Measurements from ENCODE around the gene SLC49A4.

SLC49A4 gene

DNA sequence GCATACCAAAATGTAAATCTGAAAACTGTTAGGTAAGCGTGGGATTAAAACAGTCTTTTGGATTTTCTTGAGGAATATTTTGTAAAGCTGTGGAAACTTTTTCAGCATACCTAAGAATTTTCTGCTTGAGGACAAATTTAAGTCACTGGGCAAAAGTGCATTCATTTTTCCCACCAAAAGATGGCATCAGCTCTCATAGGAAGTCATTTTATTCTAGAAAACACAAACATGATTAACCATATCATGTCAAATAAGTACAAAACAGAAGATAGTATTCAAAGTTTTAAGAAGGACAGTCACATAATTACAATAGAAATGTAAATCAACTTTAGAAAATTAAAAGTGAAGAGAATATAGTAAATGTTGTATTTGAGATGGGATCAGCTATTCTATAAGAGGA lies 63.5 kb downstream of the SLC49A4 start:
- DNase-seq (ENCODE audit: low read depth in 2 of 2), result no peak

DNA sequence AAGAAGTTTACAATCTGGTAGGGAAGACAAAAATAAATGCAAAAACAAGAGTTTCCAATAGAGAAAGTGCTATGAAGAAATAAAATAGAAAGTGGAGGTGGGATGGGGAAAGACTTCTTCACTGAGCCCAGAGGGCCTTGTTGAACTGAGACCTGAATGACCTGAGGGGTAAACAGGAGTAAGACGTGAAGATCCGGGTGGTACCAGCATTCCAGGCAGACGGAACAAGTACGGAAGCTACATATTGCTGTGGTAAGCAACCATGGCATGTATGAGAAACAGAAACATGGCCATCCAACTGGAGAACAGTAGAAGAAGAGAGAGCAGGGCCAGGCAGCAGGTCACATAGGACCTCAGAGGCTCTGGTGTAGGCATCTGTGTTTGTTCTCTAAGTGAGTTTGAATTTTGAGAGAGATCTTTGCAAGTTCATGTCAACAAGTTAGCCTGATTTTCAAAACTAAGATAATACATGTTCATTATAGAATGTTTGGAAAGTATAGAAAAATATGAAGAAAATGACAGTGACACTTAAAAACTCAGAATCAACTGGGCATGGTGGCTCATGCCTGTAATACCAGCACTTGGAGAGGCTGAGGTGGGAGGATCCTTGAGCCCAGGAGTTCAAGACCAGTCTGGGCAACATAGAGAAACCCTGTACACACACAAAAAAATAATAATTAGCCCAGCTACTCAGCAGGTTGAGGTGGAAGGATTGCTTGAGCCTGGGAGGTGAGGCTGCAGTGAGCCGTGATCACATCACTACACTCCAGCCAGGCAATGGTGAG lies 64.3 kb downstream of the SLC49A4 start:
- DNase-seq (ENCODE audit: low read depth in 2 of 2), result no peak

DNA sequence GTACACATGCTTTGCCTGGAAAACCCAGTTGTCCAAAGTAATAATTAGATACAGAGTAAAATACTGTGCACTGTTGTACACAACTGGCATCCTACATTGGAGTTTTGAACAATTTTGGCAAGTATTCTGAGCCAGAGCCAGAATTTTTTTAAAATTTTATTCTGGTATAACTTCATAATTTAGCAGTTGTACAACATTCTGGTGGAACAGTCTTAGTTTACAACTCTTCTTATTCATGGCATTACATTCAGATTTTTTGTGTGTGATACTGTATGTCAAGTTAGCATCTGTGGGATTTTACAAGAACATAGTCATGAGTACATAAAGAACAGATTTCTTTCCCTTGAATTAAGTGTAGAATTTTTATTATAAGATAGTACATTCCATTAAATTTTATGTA lies 67.5 kb downstream of the SLC49A4 start:
- no peak for DNase-seq (ENCODE audit: low read depth in 2 of 2)

DNA sequence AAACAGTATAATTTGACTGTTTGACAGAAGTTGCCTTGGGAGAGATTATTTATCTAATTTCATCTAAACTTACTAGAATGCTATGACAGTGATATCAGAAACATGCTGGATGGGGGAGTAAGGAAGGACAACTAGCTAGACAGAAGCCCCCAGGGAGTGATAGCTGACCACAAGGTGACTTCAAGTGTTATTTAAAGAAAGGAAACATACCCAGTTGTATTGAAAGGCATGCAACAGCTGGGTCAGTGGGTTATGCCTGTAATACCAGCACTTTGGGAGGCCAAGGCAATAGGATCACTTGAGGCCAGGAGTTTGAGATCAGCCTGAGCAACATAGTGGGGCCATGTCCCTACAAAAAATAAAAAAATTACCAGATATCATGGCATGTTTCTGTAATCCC lies 69.6 kb downstream of the SLC49A4 start:
- DNase-seq (ENCODE audit: low read depth in 2 of 2), result no peak

DNA sequence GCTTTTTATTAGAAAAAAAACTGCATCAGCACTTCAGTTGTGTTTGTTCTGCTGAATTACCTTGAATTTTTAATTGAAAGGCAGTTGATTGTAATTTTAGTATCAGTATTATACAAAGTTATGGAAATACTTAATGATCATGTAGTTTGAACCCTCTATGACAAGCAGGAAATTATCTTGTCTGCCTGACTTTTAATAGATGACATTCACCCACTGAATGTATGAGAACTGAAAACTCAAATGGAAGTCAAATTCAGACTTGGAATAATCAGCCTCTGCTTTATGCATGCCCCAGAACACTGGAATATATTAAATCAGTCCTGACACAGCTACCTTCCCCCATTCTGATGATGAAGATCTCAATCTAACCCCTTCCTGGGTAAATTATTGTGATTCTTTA lies 73.5 kb downstream of the SLC49A4 start:
- no peak for DNase-seq (ENCODE audit: low read depth in 2 of 2)

- DNase-seq (ENCODE audit: low read depth in 2 of 2), result no peak
Observed at GRCh38 chr3:122873741-122874515, 79.1 kb downstream of the SLC49A4 start.

- DNase-seq (ENCODE audit: low read depth in 2 of 2), result no peak
Observed at GRCh38 chr3:122875547-122876127, 80.8 kb downstream of the SLC49A4 start.

DNA sequence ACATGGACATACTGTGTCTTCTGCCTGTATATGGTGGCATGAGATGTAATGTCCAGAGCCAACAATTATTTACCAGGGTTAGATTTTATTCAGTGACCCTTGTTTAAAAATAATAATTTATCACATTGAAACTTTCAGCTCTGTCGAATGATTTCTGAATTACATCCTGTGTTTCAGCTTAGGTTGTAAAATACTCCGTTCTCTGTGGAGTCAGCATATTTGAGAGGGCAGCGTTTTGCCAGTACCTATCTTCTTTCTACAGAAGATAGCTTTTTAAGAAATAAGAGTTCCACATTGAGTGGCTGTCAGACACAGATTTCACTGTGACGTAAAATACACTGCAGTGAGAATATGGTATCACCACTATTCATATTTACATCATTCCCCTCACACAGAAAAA lies 85.3 kb downstream of the SLC49A4 start:
- DNase-seq (ENCODE audit: low read depth in 2 of 2), result no peak

GRCh38 chr3:122880624-122881023 lies 85.8 kb downstream of the SLC49A4 start:
- DNase-seq (ENCODE audit: low read depth in 2 of 2), result no peak

GRCh38 chr3:122882361-122882947 lies 87.6 kb downstream of the SLC49A4 start:
- DNase-seq (ENCODE audit: low read depth in 2 of 2), result no peak

DNA sequence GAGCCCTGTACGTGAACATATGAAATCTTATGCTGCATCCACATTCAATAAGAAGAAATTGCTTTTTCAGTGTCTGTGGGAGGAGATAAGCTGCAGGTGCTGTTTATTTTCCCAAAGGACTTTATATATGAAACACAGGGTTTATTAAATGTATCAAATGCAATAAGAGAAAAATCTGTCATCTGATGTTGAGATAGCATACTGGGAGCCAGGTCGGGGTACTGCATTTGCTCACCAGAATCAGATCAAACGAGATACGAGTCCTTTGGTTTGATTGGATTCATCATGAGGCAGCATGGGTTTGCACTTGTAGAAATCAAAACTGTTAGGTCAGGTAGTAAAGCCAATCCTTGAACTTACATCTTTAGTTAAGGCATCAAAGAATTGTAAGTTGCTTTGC lies 91.4 kb downstream of the SLC49A4 start:
- no peak for DNase-seq (ENCODE audit: low read depth in 2 of 2)

GRCh38 chr3:122886946-122887345 lies 92.1 kb downstream of the SLC49A4 start:
- no peak for DNase-seq (ENCODE audit: low read depth in 2 of 2)

- no peak for DNase-seq (ENCODE audit: low read depth in 2 of 2)
Observed at GRCh38 chr3:122890077-122890719, 95.3 kb downstream of the SLC49A4 start.

DNA sequence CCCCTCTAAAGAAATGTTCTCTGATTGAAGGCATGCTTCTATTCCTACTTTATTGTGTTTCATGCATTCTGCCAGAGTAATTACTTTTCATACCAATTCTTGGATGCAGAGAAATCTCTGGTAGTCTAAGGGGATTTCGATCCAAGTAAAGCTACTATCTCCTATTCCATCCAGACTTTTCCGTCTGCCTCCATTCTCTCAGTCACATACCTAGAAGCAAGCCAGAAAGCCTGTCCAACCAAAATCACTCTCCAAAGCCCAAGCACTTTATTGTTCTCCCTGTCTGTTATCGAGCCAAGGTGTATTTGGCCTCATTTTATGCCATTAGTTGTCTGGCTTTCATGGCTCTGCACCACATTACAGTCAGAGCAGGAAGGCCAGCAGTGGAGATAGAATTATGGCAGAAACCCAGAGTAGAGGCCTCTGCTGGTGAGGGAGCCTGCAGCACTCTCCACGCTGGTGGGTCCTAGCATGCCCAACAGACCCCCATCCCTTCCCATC lies 95.9 kb downstream of the SLC49A4 start:
- DNase-seq (ENCODE audit: low read depth in 2 of 2), result no peak

DNA sequence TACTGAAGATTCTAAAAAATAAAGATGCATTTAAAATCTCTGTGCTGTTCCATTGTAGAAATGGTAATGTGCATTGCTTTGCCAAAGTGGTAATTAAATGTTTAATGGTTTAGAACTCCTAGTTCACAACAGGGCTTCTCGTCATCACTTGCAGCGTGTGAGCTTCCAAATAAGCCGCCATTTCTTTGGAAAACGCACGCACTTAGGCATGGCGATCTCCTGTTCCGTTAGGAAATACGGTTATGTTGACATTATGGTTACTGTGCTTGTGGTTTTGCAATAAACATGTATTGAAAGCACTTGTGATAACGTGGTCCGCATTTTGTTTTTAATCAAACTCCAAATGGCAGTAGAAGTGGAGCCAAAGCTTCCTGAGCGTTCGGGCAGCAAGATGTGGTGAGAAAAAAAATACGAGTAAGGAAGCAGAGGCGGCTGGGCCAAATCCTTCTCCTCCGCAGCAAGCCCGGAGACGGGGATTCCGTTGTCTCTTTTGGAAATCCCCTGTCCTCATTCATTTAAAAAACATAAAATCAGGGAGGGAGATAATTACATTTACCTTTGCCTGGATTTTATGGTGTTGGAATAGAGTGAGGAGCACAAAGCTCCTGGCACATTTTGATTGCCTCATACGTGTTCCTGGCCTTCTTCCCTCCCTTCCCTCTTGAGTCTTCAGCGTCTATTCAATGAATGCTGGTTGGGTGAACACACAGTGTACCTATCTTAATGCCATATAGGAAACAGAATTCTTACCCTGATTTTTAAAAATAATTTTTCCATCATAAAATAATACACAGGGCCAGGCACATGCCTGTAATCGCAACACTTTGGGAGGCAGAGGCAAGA lies 97.5 kb downstream of the SLC49A4 start:
- no peak for DNase-seq (ENCODE audit: low read depth in 2 of 2)

DNA sequence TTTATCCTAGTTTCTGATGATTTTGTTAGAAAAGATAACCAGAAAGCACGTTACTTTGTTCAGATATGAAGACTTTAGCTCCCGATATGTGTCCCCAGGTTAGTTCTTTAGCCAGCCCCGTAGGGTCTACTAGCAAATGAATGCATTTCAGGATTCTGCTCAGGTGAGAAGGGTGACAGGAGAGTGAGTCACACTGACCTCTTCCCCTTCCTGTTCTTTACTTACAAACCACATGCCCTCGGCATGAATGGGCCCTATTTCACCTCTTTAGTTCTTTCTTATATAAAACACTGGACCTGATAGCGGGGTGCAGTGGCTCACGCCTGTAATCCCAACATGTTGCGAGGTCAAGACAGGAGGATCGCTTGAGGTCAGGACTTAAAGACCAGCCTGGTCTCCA lies 98.4 kb downstream of the SLC49A4 start:
- no peak for DNase-seq (ENCODE audit: low read depth in 2 of 2)

DNA sequence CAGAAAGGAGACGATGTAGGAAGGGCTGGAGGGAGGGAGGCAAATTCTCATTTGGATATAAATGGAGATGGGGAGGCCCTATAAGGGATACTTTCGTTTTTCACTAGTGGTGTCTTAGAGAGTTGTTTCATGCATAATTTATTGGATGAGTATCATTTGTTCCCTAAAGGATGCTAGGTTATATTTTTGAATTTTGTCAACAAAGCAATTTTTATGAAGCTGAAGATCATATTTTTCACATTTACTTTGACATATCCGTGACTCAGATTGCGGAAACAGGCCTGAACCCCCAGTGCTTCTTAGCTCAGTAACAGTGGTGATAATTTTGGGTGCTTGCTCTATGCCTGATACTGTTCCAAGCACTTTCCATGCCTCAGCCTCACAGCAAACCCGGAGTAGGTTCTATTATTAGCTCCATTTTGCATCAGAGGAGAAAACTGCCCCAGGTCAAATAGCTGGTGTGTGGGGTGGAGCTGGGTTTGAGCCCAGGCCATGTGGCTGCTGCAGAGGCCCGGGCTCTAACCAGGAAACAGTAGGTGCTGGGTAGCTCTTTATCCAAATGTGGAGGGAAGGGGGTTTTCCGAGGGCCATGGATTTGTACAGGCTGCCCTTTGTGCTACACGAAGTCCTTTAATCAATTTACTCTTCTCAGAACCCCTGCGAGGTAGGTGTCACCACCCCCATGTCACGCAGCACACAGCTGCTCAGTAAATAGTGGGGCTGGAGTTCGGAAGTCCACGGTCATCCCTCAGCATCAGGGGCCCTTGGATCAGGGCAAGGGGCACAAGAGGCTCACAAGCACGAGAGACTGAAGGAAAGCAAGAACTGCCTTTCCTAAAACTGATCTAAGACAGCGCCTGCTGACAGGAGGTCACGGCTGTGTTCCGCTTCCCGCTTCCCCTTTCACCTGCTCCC lies 99.1 kb downstream of the SLC49A4 start:
- DNase-seq (ENCODE audit: low read depth in 2 of 2), result no peak

DNA sequence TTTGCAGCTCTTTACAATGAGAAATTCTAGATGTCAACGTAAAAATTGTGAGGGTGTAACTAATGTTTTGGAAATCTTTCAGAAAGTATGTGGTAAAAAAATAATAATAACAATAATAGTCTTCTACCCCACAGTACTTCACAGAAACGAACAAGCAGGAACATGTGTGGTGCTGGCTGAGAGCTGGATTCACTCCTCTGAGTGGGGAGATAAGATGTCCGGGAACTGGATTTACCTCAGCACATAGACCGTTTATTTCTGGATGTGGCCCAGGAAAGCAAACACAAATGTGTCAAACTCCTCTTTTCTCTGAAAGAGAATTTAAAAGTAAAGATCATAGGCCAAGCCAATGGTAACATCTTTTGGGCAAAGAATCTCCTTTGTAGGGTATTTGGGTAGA lies 103.4 kb downstream of the SLC49A4 start:
- no peak for DNase-seq (ENCODE audit: low read depth in 2 of 2)

DNA sequence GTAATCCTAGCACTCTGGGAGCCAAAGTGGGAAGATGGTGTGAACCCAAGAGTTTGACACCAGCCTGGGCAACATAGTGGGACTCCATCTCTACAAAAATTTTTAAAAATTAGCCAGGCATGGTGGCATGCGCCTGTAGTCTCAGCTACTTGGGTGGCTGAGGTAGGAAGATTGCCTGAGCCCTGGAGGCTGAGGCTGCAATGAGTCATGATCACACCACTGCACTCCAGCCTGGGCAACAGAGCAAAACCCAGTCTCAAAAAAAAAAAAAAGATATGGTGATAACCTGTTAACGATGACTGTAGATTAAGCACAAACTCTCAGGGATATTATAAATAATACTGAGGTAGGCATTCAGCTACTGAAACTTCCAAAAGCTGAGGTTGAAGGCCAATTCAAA lies 107.5 kb downstream of the SLC49A4 start:
- no peak for DNase-seq (ENCODE audit: low read depth in 2 of 2)

DNA sequence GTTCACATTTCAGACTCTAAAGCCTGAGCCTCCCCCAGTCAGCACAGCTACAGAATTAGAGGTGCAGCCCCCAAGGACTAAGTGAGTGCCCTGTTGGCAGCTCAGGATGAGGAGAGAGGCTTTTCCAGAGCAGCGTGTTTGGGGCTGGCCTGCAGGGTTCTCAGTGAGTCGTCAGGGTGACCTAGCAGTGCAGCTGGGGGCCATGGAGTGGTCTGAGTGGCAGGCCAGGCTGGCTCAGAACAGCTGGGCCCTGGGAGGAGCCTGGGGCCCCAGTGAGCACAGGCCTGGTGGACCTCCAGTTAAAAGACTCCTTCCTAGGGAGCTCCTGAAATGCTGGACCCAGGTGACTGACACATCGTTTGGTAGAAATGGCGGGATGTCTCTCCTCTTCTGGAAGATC lies 108.3 kb downstream of the SLC49A4 start:
- DNase-seq (ENCODE audit: low read depth in 2 of 2), result no peak

Measured in stimulated activated CD4-positive, alpha-beta T cell treated with anti-CD3 and anti-CD28 coated beads, Interleukin-1b, Interleukin-23, amount 100 ng/mL, for 1 hour (primary cell).